ENCODE results near the gene SDK1. TPM values are rescaled to one million over a fixed set of nuclear protein-coding genes. Genes with fewer than 3 reads are reported as not detected.

SDK1 gene
- total and polyA plus RNA-seq, 8 donors: 1.6 to 11.2 (median 6.6) TPM

DNA sequence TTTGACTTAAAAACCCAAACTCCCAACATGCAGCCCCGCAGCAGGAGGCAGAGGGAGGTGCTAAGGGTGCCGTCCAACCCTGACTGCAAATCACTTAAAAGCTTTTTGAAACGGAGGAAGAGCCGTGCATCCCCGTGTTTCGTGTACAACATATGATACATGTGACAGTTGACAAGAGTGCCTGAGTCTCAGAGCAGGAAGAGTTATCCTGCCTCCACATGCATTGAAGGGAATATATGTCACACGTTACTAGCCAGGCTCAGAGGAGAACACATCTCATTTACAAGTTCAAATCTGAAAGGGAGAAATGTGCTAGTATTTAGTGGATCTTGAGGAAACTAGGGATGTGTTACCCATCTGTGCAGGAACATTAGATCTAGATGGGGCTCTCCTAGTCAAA is 69.9 kb downstream of the SDK1 start:
- intact Hi-C loops (cut with DNase I; ENCODE audit: low total_unique reads): no loop called here
- no peaks in the 10 kb centered on the region for H3K36me3 ChIP-seq
- no peak overlapping the region for H3K4me3 ChIP-seq
- 88 to 94% (median 93%) methylated on average over 7 of the region's 7 CpGs for WGBS, 5 donors
- H3K9me3 ChIP-seq: no peaks in the 10 kb centered on the region
- TF ChIP-seq EP300 (IDR thresholded peaks at IDR 0.05) (no peak), POLR2A (IDR thresholded peaks at IDR 0.05) (no peak), POLR2AphosphoS5 (IDR thresholded peaks at IDR 0.05) (no peak)
- TF ChIP-seq, protein P1, sequence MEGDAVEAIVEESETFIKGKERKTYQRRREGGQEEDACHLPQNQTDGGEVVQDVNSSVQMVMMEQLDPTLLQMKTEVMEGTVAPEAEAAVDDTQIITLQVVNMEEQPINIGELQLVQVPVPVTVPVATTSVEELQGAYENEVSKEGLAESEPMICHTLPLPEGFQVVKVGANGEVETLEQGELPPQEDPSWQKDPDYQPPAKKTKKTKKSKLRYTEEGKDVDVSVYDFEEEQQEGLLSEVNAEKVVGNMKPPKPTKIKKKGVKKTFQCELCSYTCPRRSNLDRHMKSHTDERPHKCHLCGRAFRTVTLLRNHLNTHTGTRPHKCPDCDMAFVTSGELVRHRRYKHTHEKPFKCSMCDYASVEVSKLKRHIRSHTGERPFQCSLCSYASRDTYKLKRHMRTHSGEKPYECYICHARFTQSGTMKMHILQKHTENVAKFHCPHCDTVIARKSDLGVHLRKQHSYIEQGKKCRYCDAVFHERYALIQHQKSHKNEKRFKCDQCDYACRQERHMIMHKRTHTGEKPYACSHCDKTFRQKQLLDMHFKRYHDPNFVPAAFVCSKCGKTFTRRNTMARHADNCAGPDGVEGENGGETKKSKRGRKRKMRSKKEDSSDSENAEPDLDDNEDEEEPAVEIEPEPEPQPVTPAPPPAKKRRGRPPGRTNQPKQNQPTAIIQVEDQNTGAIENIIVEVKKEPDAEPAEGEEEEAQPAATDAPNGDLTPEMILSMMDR (IDR thresholded peaks at IDR 0.05): no peak
- H3K27me3 ChIP-seq: no peaks in the 10 kb centered on the region
- no peak overlapping the region for H3K27ac ChIP-seq
- no peak for DNase-seq
- H3K4me1 ChIP-seq: peaks cover 0 to 3% (median 0%) of the 10 kb centered on the region in 4 donors

DNA sequence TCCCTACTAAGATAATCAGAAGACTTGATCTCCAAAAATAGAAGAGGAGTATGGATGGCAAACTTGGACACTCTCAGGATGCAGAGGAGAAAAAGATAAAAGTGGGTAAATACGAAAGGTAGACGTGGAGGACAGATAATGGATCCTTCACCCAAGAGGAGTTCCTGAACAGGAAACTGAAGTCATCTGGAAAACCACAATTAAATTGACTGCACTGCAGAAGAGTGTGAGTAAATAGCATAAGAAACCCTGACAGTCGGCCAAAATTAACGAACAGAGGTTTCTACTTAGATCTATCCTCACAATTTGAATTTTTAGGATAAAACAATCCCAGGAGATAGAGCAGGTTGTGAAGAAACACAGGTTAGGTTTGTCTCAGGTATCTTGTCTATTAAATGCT is 70.5 kb downstream of the SDK1 start:
- H3K4me3 ChIP-seq: no peak overlapping the region
- H3K36me3 ChIP-seq: no peaks in the 10 kb centered on the region
- H3K4me1 ChIP-seq: peaks cover 0 to 3% (median 0%) of the 10 kb centered on the region in 4 donors
- H3K27me3 ChIP-seq: no peaks in the 10 kb centered on the region
- 47 to 68% (median 57%) methylated on average over 4 of the region's 4 CpGs for WGBS, 5 donors
- DNase-seq: no peak
- H3K9me3 ChIP-seq: no peaks in the 10 kb centered on the region
- TF ChIP-seq, protein P1 (IDR thresholded peaks at IDR 0.05): no peak
- TF ChIP-seq POLR2A (IDR thresholded peaks at IDR 0.05) (no peak), POLR2AphosphoS5 (IDR thresholded peaks at IDR 0.05) (no peak), EP300 (IDR thresholded peaks at IDR 0.05) (no peak)
- H3K27ac ChIP-seq: no peak overlapping the region
- intact Hi-C loops (cut with DNase I; ENCODE audit: low total_unique reads): no loop called here

DNA sequence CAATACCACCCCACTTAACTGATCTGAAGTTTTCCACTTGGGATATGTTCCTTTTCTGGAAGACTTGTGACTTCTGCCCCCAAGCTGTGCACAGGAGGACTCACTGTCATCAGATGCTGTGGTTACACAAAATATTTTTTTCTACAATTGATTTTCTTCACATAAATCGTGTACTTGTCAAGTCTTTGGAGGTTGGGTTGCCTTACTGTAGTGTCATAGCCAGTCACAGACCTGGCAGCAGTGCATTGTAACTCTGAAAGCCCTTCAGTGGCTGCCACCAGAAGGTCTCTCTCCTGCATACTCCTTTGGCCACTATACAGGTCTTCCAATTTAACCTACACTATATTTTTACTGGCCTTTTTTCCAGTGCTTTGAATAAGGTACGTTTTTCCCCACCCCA is 73.2 kb downstream of the SDK1 start:
- Histone ChIP-seq H3K27me3 (no peaks in the 10 kb centered on the region), H3K27ac (no peak overlapping the region), H3K36me3 (no peaks in the 10 kb centered on the region), H3K9me3 (no peaks in the 10 kb centered on the region), H3K4me1 (peaks cover 0 to under 1% (median 0%) of the 10 kb centered on the region in 4 donors), H3K4me3 (no peak overlapping the region)
- TF ChIP-seq POLR2AphosphoS5 (IDR thresholded peaks at IDR 0.05) (no peak), EP300 (IDR thresholded peaks at IDR 0.05) (no peak), POLR2A (IDR thresholded peaks at IDR 0.05) (no peak)
- TF ChIP-seq, protein P1 (IDR thresholded peaks at IDR 0.05): no peak
- DNase-seq: no peak
- WGBS, 5 donors: 61 to 75% (median 72%) methylated on average over 2 of the region's 2 CpGs
- intact Hi-C loops (cut with DNase I; ENCODE audit: low total_unique reads): no loop called here

DNA sequence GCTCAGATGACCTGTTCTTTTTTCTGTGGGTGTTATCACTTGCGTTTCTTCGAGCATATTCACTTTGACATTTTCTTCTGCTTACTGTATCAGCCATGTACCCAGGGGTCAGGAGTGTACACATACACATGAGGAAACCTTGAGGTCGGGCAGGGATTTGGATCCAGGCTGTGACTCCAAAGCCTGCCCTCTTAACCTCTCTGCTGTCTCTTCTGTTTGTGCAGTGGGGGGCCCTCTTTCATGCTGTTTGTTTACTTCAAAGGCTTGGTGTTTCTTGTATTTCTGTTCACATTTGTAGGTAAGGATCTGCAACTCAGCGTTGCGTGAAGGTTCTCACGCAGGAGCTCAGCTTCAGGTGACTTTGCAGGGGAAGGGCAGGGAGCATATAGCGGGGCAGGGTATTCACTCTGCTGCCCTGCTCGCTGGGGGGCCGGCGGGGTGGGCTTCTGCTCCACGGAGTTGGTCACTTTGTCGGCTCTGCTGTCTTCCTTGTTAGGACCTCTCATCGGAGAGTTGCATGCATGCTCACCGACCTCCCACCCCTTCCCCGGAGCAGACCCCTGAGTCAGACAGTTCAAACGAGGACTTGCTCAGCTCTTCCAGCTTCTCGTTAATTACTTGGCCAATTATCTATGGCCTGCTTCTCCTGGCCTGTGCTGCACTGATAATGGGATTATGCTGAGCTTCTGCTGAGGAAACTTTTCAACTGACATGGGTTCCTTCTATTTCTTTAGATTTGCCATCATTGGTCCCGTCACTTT is 77.5 kb downstream of the SDK1 start:
- DNase-seq: no peak
- H3K4me3 ChIP-seq: no peak overlapping the region
- TF ChIP-seq POLR2AphosphoS5 (IDR thresholded peaks at IDR 0.05) (no peak), EP300 (IDR thresholded peaks at IDR 0.05) (no peak), POLR2A (IDR thresholded peaks at IDR 0.05) (no peak)
- TF ChIP-seq, protein P1 (IDR thresholded peaks at IDR 0.05): no peak
- peaks cover 0 to 5% (median 0%) of the 10 kb centered on the region in 3 donors for H3K27me3 ChIP-seq
- 67 to 85% (median 81%) methylated on average over 18 of the region's 18 CpGs for WGBS, 5 donors
- no peaks in the 10 kb centered on the region for H3K9me3 ChIP-seq
- H3K27ac ChIP-seq: no peak overlapping the region
- no peaks in the 10 kb centered on the region for H3K4me1 ChIP-seq
- intact Hi-C loops (cut with DNase I; ENCODE audit: low total_unique reads): no loop called here
- H3K36me3 ChIP-seq: no peaks in the 10 kb centered on the region
